Colon (tissue), 2 donors: ENCODE measurements around the gene CCR9.

Experiments used
- FAIRE-seq: peaks from 2 replicates; lab custom pipeline; 2012; peaks lifted over from hg19 to GRCh38; lab: Jason Lieb, UNC
- donor health status: control.
- donor health status: control.

Gene CCR9

GRCh38 chr3:45908761-45909160, 22.4 kb downstream of the CCR9 start:
- FAIRE-seq: no peak

- no peak for FAIRE-seq
Observed at GRCh38 chr3:45909542-45909941, 23.2 kb downstream of the CCR9 start.

- no peak for FAIRE-seq
Observed at GRCh38 chr3:45910892-45911291, 24.5 kb downstream of the CCR9 start.

GRCh38 chr3:45911511-45912226, 25.3 kb downstream of the CCR9 start:
- no peak for FAIRE-seq

- FAIRE-seq: no peak
Observed at GRCh38 chr3:45912435-45912834, 26.1 kb downstream of the CCR9 start.

GRCh38 chr3:45914362-45915058, 28.2 kb downstream of the CCR9 start:
- FAIRE-seq: no peak

- FAIRE-seq: no peak
Observed at GRCh38 chr3:45915059-45915439, 28.7 kb downstream of the CCR9 start.

GRCh38 chr3:45915518-45916231, 29.3 kb downstream of the CCR9 start:
- FAIRE-seq: no peak

GRCh38 chr3:45917146-45917898, 31.0 kb downstream of the CCR9 start:
- no peak for FAIRE-seq

- FAIRE-seq: no peak
Observed at GRCh38 chr3:45921158-45922038, 35.1 kb downstream of the CCR9 start.

- no peak for FAIRE-seq
Observed at GRCh38 chr3:45922039-45922326, 35.6 kb downstream of the CCR9 start.

GRCh38 chr3:45922950-45923590, 36.7 kb downstream of the CCR9 start:
- no peak for FAIRE-seq

GRCh38 chr3:45923755-45924154, 37.4 kb downstream of the CCR9 start:
- no peak for FAIRE-seq

GRCh38 chr3:45927881-45928280, 41.5 kb downstream of the CCR9 start:
- no peak for FAIRE-seq

GRCh38 chr3:45929042-45929679, 42.8 kb downstream of the CCR9 start:
- FAIRE-seq: no peak

- no peak for FAIRE-seq
Observed at GRCh38 chr3:45931496-45931895, 45.2 kb downstream of the CCR9 start.

GRCh38 chr3:45932112-45932511, 45.8 kb downstream of the CCR9 start:
- FAIRE-seq: no peak

- no peak for FAIRE-seq
Observed at GRCh38 chr3:45933591-45933990, 47.2 kb downstream of the CCR9 start.

- FAIRE-seq: no peak
Observed at GRCh38 chr3:45936261-45936660, 49.9 kb downstream of the CCR9 start.

GRCh38 chr3:45937206-45938042, 51.1 kb downstream of the CCR9 start:
- FAIRE-seq: no peak
